Lower lobe of right lung (tissue), 2 donors: Measurements from ENCODE around the gene ASH1L. TPM values are rescaled to one million over a fixed set of nuclear protein-coding genes. Genes with fewer than 3 reads are reported as not detected.
"Not testable (repeated sequence)": the region's sequence is repeated elsewhere in the genome, so short reads cannot be mapped to it uniquely, and the experiment has no call there.

Experiments
- ATAC-seq, 2 donors: fragments of 200-7000 bp; cut with Tn5 transposase; one replicate each; pipeline ENCODE4 v1.9.1; 2020 to 2022; ENCODE audit warnings: mild to moderate bottlenecking in 2 of 2, moderate library complexity in 2 of 2
- DNase-seq: peaks from one replicate; pipeline ENCODE4 v3.0.0-alpha.2; 2020
- H3K27ac ChIP-seq: fragments of 200-600 bp; one replicate; pipeline ENCODE4 v1.8.0; 2022
- H3K27me3 ChIP-seq: fragments of 200-600 bp; one replicate; pipeline ENCODE4 v1.8.0; 2022; ENCODE audit warnings: low read depth
- H3K36me3 ChIP-seq: fragments of 200-600 bp; one replicate; pipeline ENCODE4 v1.8.0; 2022; ENCODE audit warnings: mild to moderate bottlenecking
- H3K4me1 ChIP-seq: fragments of 200-600 bp; one replicate; pipeline ENCODE4 v1.8.0; 2022
- H3K4me3 ChIP-seq: fragments of 200-600 bp; one replicate; pipeline ENCODE4 v1.8.0; 2022; ENCODE audit warnings: mild to moderate bottlenecking
- H3K9me3 ChIP-seq: fragments of 200-600 bp; one replicate; pipeline ENCODE4 v1.8.0; 2022
- CTCF ChIP-seq: fragments of 200-600 bp; IDR thresholded peaks from one replicate; pipeline ENCODE4 v1.8.0; 2022; ENCODE audit warnings: antibody characterized with exemption, mild to moderate bottlenecking
- intact Hi-C: fragments of 100-400 bp; cut with DNase I; formaldehyde crosslinking; loops from one replicate; pipeline ENCODE4 v1.11.0; 2022
- total RNA-seq: library from RNA; stranded (reverse); fragmentation: NEBNext Ultra II Directional; extraction: Animal tissue kit (Norgen Biotek cat#: 25700); gene quantifications from one replicate; pipeline ENCODE4 v1.2.1, GENCODE V29; 2021
- donor health status: DM: no; HTN: yes; CAD: no; lungs with severe emphysema.

Gene ASH1L
- total RNA-seq, 1 donor from 2014 or later = 59.8 TPM

GRCh38 chr1:155424091-155424490, 138.5 kb downstream of the ASH1L start:
- DNase-seq = no peak
- H3K4me3 ChIP-seq = no peak overlapping the region
- no peak for TF ChIP-seq CTCF
- no peaks in the 10 kb centered on the region for H3K27me3 ChIP-seq
- intact Hi-C loops = no loop called here
- no peaks in the 10 kb centered on the region for H3K4me1 ChIP-seq
- ATAC-seq = no peak
- H3K9me3 ChIP-seq = no peaks in the 10 kb centered on the region
- peaks cover 8% of the 10 kb centered on the region for H3K36me3 ChIP-seq
- H3K27ac ChIP-seq = no peak overlapping the region

DNA sequence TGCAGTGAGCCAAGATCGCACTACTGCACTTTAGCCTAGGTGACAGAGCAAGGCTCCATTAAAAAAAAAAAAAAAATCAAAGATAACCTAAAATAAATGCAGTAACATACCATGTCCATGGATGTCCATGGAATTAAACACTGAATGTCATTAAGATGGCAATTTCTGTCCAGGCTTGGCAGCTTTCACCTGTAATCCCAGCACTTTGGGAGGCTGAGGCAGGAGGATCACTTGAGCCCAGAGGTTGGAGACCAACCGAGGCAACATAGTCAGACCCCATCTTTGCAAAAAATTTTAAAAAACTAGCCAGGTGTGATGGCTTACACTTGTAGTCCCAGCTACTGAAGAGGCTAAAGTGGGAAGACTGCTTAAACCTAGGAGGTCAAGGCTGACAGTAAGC, 141.8 kb downstream of the ASH1L start:
- Histone ChIP-seq H3K27ac (no peak overlapping the region), H3K9me3 (no peaks in the 10 kb centered on the region), H3K27me3 (no peaks in the 10 kb centered on the region), H3K4me1 (no peaks in the 10 kb centered on the region), H3K36me3 (peaks cover 5% of the 10 kb centered on the region), H3K4me3 (no peak overlapping the region)
- no peak for ATAC-seq
- intact Hi-C loops = no loop called here
- DNase-seq = no peak
- TF ChIP-seq CTCF = no peak

DNA sequence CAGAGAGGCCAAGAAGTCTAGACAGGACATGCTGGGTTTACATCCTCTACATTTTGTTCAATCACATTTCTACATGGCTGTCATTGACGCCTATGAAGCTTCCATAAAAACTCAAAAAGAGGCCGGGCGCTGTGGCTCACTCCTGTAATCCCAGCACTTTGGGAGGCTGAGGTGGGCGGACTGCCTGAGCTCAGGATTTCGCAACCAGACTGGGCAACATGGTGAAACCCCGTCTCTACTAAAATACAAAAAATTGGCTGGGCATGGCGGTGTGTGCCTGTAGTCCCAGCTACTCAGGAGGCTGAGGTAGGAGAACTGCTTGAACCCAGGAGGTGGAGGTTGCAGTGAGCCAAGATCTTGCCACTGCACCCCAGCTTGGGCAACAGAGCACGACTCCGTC, 150.8 kb downstream of the ASH1L start:
- H3K27me3 ChIP-seq, intact Hi-C loops, DNase-seq, H3K4me1 ChIP-seq, ATAC-seq, H3K9me3 ChIP-seq, H3K4me3 ChIP-seq, H3K27ac ChIP-seq: not testable (repeated sequence)
- peaks cover 48% of the 10 kb centered on the region for H3K36me3 ChIP-seq

GRCh38 chr1:155410931-155411330, 151.7 kb downstream of the ASH1L start:
- intact Hi-C loops = no loop called here
- no peak for TF ChIP-seq CTCF
- Histone ChIP-seq H3K27me3 (no peaks in the 10 kb centered on the region), H3K36me3 (peaks cover 53% of the 10 kb centered on the region), H3K4me3 (no peak overlapping the region), H3K4me1 (no peaks in the 10 kb centered on the region), H3K27ac (no peak overlapping the region), H3K9me3 (no peaks in the 10 kb centered on the region)
- DNase-seq (no peak), ATAC-seq (no peak)

GRCh38 chr1:155396874-155397476, 165.6 kb downstream of the ASH1L start:
- intact Hi-C loops = no loop called here

More at GRCh38 chr1:155396874-155397476, 165.6 kb downstream of the ASH1L start:
- Histone ChIP-seq H3K27ac (no peak overlapping the region), H3K9me3 (no peaks in the 10 kb centered on the region), H3K27me3 (no peaks in the 10 kb centered on the region), H3K36me3 (peaks cover 34% of the 10 kb centered on the region), H3K4me1 (no peaks in the 10 kb centered on the region), H3K4me3 (no peak overlapping the region)
- TF ChIP-seq CTCF = no peak
- DNase-seq = peak; percentile 80
- peak; percentile 92 to 95 for ATAC-seq
